ENCODE data around the gene WNT3.

DNA sequence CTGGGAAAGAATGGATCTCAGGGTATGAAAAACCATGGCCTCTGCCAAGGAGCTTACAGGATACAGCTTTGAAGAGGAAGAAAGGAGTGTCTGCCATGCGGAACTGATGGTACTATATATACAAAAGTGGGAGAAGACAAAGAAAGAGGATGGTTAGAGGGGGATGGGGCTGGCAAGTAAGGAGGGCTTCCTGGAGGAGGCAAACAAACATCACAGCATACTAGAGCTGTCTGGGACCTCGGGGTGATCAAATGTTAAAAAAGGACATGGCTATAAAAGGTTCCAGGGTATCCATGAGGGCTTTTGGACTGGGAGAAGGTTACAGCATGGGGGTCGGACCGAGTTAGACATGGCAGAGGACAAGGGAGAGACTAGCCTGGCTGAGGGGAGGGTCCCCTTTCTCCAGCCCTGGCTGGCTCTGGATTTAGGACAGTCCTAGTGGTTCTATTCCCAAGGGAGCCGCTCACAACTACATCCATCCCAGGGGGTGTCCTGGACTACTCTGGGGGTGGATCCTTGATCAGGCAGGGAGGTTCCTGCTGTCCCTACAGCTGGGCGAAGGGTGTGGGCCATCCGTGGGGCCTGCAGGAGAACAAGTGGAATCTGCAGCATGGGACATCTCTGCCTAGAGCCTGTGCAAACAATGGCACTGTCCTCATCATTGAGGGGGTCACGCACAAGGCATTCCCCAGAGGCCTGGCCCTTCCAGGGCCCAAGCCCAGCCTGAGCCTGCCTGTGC lies 45.1 kb upstream of the WNT3 start:
- TF ChIP-seq POLR2A (IDR thresholded peaks at IDR 0.05; ENCODE audit: borderline replicate concordance, extremely low read depth, insufficient read depth, insufficient read length): no peak
- no peak for TF ChIP-seq EZH2phosphoT487 (IDR thresholded peaks at IDR 0.05; ENCODE audit: borderline replicate concordance)
- no peak for TF ChIP-seq EZH2 (IDR thresholded peaks at IDR 0.05)
- no peak for TF ChIP-seq POLR2AphosphoS5 (IDR thresholded peaks at IDR 0.05; ENCODE audit: low read depth, low read length)
- TF ChIP-seq, protein P1, sequence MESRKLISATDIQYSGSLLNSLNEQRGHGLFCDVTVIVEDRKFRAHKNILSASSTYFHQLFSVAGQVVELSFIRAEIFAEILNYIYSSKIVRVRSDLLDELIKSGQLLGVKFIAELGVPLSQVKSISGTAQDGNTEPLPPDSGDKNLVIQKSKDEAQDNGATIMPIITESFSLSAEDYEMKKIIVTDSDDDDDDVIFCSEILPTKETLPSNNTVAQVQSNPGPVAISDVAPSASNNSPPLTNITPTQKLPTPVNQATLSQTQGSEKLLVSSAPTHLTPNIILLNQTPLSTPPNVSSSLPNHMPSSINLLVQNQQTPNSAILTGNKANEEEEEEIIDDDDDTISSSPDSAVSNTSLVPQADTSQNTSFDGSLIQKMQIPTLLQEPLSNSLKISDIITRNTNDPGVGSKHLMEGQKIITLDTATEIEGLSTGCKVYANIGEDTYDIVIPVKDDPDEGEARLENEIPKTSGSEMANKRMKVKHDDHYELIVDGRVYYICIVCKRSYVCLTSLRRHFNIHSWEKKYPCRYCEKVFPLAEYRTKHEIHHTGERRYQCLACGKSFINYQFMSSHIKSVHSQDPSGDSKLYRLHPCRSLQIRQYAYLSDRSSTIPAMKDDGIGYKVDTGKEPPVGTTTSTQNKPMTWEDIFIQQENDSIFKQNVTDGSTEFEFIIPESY (IDR thresholded peaks at IDR 0.05; ENCODE audit: extremely low read depth, insufficient replicate concordance, low read length): no peak
- no peak for TF ChIP-seq SRF (IDR thresholded peaks at IDR 0.05; ENCODE audit: low read depth)
- TF ChIP-seq, protein P2, sequence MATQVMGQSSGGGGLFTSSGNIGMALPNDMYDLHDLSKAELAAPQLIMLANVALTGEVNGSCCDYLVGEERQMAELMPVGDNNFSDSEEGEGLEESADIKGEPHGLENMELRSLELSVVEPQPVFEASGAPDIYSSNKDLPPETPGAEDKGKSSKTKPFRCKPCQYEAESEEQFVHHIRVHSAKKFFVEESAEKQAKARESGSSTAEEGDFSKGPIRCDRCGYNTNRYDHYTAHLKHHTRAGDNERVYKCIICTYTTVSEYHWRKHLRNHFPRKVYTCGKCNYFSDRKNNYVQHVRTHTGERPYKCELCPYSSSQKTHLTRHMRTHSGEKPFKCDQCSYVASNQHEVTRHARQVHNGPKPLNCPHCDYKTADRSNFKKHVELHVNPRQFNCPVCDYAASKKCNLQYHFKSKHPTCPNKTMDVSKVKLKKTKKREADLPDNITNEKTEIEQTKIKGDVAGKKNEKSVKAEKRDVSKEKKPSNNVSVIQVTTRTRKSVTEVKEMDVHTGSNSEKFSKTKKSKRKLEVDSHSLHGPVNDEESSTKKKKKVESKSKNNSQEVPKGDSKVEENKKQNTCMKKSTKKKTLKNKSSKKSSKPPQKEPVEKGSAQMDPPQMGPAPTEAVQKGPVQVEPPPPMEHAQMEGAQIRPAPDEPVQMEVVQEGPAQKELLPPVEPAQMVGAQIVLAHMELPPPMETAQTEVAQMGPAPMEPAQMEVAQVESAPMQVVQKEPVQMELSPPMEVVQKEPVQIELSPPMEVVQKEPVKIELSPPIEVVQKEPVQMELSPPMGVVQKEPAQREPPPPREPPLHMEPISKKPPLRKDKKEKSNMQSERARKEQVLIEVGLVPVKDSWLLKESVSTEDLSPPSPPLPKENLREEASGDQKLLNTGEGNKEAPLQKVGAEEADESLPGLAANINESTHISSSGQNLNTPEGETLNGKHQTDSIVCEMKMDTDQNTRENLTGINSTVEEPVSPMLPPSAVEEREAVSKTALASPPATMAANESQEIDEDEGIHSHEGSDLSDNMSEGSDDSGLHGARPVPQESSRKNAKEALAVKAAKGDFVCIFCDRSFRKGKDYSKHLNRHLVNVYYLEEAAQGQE (IDR thresholded peaks at IDR 0.05; ENCODE audit: low read depth): no peak
- TF ChIP-seq, protein P3, sequence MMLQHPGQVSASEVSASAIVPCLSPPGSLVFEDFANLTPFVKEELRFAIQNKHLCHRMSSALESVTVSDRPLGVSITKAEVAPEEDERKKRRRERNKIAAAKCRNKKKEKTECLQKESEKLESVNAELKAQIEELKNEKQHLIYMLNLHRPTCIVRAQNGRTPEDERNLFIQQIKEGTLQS (IDR thresholded peaks at IDR 0.05): no peak
- TF ChIP-seq, protein P4, sequence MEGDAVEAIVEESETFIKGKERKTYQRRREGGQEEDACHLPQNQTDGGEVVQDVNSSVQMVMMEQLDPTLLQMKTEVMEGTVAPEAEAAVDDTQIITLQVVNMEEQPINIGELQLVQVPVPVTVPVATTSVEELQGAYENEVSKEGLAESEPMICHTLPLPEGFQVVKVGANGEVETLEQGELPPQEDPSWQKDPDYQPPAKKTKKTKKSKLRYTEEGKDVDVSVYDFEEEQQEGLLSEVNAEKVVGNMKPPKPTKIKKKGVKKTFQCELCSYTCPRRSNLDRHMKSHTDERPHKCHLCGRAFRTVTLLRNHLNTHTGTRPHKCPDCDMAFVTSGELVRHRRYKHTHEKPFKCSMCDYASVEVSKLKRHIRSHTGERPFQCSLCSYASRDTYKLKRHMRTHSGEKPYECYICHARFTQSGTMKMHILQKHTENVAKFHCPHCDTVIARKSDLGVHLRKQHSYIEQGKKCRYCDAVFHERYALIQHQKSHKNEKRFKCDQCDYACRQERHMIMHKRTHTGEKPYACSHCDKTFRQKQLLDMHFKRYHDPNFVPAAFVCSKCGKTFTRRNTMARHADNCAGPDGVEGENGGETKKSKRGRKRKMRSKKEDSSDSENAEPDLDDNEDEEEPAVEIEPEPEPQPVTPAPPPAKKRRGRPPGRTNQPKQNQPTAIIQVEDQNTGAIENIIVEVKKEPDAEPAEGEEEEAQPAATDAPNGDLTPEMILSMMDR (IDR thresholded peaks at IDR 0.05 in 2 of 3, conservative IDR thresholded peaks at IDR 0.05 in 1 of 3; ENCODE audit: borderline replicate concordance in 1 of 3, insufficient read depth in 1 of 3, low read depth in 2 of 3, low read length in 2 of 3): no peak
- no peak for TF ChIP-seq RAD21 (IDR thresholded peaks at IDR 0.05; ENCODE audit: low read depth)
- no peak for TF ChIP-seq JUND (IDR thresholded peaks at IDR 0.05)

All from HCT116 (cell line).